ENCODE measurements around the gene CCT6B. TPM values are rescaled to one million over a fixed set of nuclear protein-coding genes. Genes with fewer than 3 reads are reported as not detected.
"Not testable (repeated sequence)": the region's sequence is repeated elsewhere in the genome, so short reads cannot be mapped to it uniquely, and the experiment has no call there.

The CCT6B gene
- total RNA-seq, 1 donor from 2014 or later = 3.0 TPM

GRCh38 chr17:34979650-34980352 lies 18.5 kb upstream of the CCT6B start:
- no peaks in the 10 kb centered on the region for H3K27me3 Mint-ChIP-seq (ENCODE audit: low read depth)
- H3K9me3 Mint-ChIP-seq (ENCODE audit: low read depth) = no peaks in the 10 kb centered on the region
- peak overlapping the region; percentile 92 for H3K4me3 Mint-ChIP-seq (ENCODE audit: unreplicated experiment)
- H3K36me3 Mint-ChIP-seq (ENCODE audit: low read depth) = peaks cover 4% of the 10 kb centered on the region
- H3K4me1 Mint-ChIP-seq (ENCODE audit: low read depth) = peaks cover 30% of the 10 kb centered on the region
- H3K27ac Mint-ChIP-seq (ENCODE audit: unreplicated experiment) = peak overlapping the region; percentile 99
- DNase-seq (ENCODE audit: low spot score) = no peak
- no peak for TF ChIP-seq CTCF (IDR thresholded peaks at IDR 0.05)

GRCh38 chr17:34979153-34979552 lies 17.9 kb upstream of the CCT6B start:
- H3K27ac Mint-ChIP-seq (ENCODE audit: unreplicated experiment) = no peak overlapping the region
- no peaks in the 10 kb centered on the region for H3K9me3 Mint-ChIP-seq (ENCODE audit: low read depth)
- no peak overlapping the region for H3K4me3 Mint-ChIP-seq (ENCODE audit: unreplicated experiment)
- no peaks in the 10 kb centered on the region for H3K27me3 Mint-ChIP-seq (ENCODE audit: low read depth)
- peaks cover 4% of the 10 kb centered on the region for H3K36me3 Mint-ChIP-seq (ENCODE audit: low read depth)
- no peak for TF ChIP-seq CTCF (IDR thresholded peaks at IDR 0.05)
- DNase-seq (ENCODE audit: low spot score) = no peak
- peaks cover 30% of the 10 kb centered on the region for H3K4me1 Mint-ChIP-seq (ENCODE audit: low read depth)

- Mint-ChIP-seq H3K4me3 (ENCODE audit: unreplicated experiment) (no peak overlapping the region), H3K27me3 (ENCODE audit: low read depth) (no peaks in the 10 kb centered on the region), H3K36me3 (ENCODE audit: low read depth) (no peaks in the 10 kb centered on the region), H3K9me3 (ENCODE audit: low read depth) (no peaks in the 10 kb centered on the region), H3K27ac (ENCODE audit: unreplicated experiment) (no peak overlapping the region), H3K4me1 (ENCODE audit: low read depth) (peaks cover 11% of the 10 kb centered on the region)
- TF ChIP-seq CTCF (IDR thresholded peaks at IDR 0.05) = no peak
- DNase-seq (ENCODE audit: low spot score) = no peak
Measured at GRCh38 chr17:34974794-34975785, 13.8 kb upstream of the CCT6B start.

- no peak overlapping the region for H3K4me3 Mint-ChIP-seq (ENCODE audit: unreplicated experiment)
- TF ChIP-seq CTCF (IDR thresholded peaks at IDR 0.05) = no peak
- no peaks in the 10 kb centered on the region for H3K9me3 Mint-ChIP-seq (ENCODE audit: low read depth)
- peaks cover 2% of the 10 kb centered on the region for H3K4me1 Mint-ChIP-seq (ENCODE audit: low read depth)
- H3K27ac Mint-ChIP-seq (ENCODE audit: unreplicated experiment) = no peak overlapping the region
- no peaks in the 10 kb centered on the region for H3K27me3 Mint-ChIP-seq (ENCODE audit: low read depth)
- H3K36me3 Mint-ChIP-seq (ENCODE audit: low read depth) = peaks cover 2% of the 10 kb centered on the region
- no peak for DNase-seq (ENCODE audit: low spot score)
Measured at GRCh38 chr17:34974179-34974578, 12.9 kb upstream of the CCT6B start.

GRCh38 chr17:34958438-34958837 lies 2.8 kb downstream of the CCT6B start:
- TF ChIP-seq CTCF (IDR thresholded peaks at IDR 0.05) = no peak
- Mint-ChIP-seq H3K4me3 (ENCODE audit: unreplicated experiment) (no peak overlapping the region), H3K9me3 (ENCODE audit: low read depth) (no peaks in the 10 kb centered on the region), H3K4me1 (ENCODE audit: low read depth) (peaks cover 21% of the 10 kb centered on the region), H3K27me3 (ENCODE audit: low read depth) (peaks cover 5% of the 10 kb centered on the region), H3K27ac (ENCODE audit: unreplicated experiment) (no peak overlapping the region), H3K36me3 (ENCODE audit: low read depth) (peaks cover 6% of the 10 kb centered on the region)
- DNase-seq (ENCODE audit: low spot score) = no peak

GRCh38 chr17:34950780-34951179 lies 10.5 kb downstream of the CCT6B start:
- not testable (repeated sequence) for H3K4me3 Mint-ChIP-seq (ENCODE audit: unreplicated experiment); H3K27ac Mint-ChIP-seq (ENCODE audit: unreplicated experiment); H3K4me1 Mint-ChIP-seq (ENCODE audit: low read depth); H3K36me3 Mint-ChIP-seq (ENCODE audit: low read depth); DNase-seq (ENCODE audit: low spot score); H3K9me3 Mint-ChIP-seq (ENCODE audit: low read depth)
- H3K27me3 Mint-ChIP-seq (ENCODE audit: low read depth) = peaks cover 13% of the 10 kb centered on the region

Measured in chondrocyte (in vitro differentiated cells).